Transverse colon (tissue), 4 donors: ENCODE data around the gene GSDME. TPM values are rescaled to one million over a fixed set of nuclear protein-coding genes. Genes with fewer than 3 reads are reported as not detected.

Experiments used
- DNase-seq: peaks from one replicate; pipeline ENCODE4 v3.0.0-alpha.2; 2019
- H3K27ac ChIP-seq, 4 donors: fragments of 200-600 bp; sonication (generic); 2 replicates each; pipeline ENCODE4 v1.5.1; 2016 to 2018; ENCODE audit warnings: inconsistent platforms in 4 of 4
- H3K27me3 ChIP-seq: fragments of 200-600 bp; sonication (generic); 2 replicates; pipeline ENCODE4 v1.5.1; 2017; ENCODE audit warnings: inconsistent platforms
- H3K36me3 ChIP-seq, 4 donors: fragments of 200-600 bp; sonication (generic); 2 replicates each; pipeline ENCODE4 v1.5.1; 2017 to 2019; ENCODE audit warnings: inconsistent platforms in 4 of 4
- H3K4me1 ChIP-seq, 4 donors: fragments of 200-600 bp; sonication (generic); 2 replicates each; pipeline ENCODE4 v1.5.1; 2017 to 2020; ENCODE audit warnings: inconsistent platforms in 4 of 4
- H3K4me3 ChIP-seq, 4 donors: fragments of 200-600 bp; sonication (generic); 1 replicate in 1 of 4; 2 replicates in 3 of 4; pipeline versions ENCODE4 v1.5.1 to v1.6.1; 2017 to 2019; ENCODE audit warnings: inconsistent platforms in 4 of 4
- H3K9me3 ChIP-seq, 2 donors: fragments of 200-600 bp; sonication (generic); 2 replicates each; pipeline ENCODE4 v1.5.1; 2017 to 2019; ENCODE audit warnings: inconsistent platforms in 2 of 2
- CTCF ChIP-seq, 5 experiments: fragments of 200-600 bp in 3 of 5; fragments of 450-650 bp in 2 of 5; sonication (generic) in 3 of 5; IDR thresholded peaks; 1 replicate in 2 of 5; 2 replicates in 3 of 5; pipeline ENCODE4 v1.5.1; 2016 to 2017; ENCODE audit warnings: antibody characterized with exemption in 5 of 5, inconsistent platforms in 3 of 5, mild to moderate bottlenecking in 2 of 5, moderate library complexity in 1 of 5
- EP300 ChIP-seq: sonication (generic); formaldehyde crosslinking; IDR thresholded peaks from one replicate; pipeline ENCODE4 v1.6.1; 2017; ENCODE audit warnings: antibody characterized with exemption, low read depth
- POLR2A ChIP-seq: fragments of 450-650 bp; IDR thresholded peaks from one replicate; pipeline ENCODE4 v1.6.1; 2016; ENCODE audit warnings: antibody characterized with exemption, mild to moderate bottlenecking, moderate library complexity
- POLR2AphosphoS5 ChIP-seq, 3 donors: sonication (generic); formaldehyde crosslinking; IDR thresholded peaks; one replicate each; pipeline ENCODE4 v1.6.1; 2016; ENCODE audit warnings: antibody characterized with exemption in 3 of 3
- WGBS, 2 donors: methylation state at CpG; one replicate each; pipeline ENCODE4 v1.1.5; 2018; ENCODE audit warnings: low coverage in 1 of 2; 5-methylcytosine and 5-hydroxymethylcytosine counted together
- in situ Hi-C, 4 donors: fragments of 200-750 bp; cut with MboI; loops; one replicate each; pipeline versions ENCODE4 v1.15.0 to v1.15.1; 2017; ENCODE audit warnings: low sequenced_read_pairs in 3 of 4, low pct_ligation_motif_present in 1 of 4, low pct_unique_long_range_greater_than_20kb in 1 of 4
- intact Hi-C: fragments of 100-400 bp; cut with DNase I; formaldehyde crosslinking; loops from one replicate; pipeline ENCODE4 v1.15.1; 2023; ENCODE audit warnings: low total_unique reads
- total RNA-seq, 4 donors: library from RNA; depleted of rRNA; stranded (reverse); fragments of >200 nt; gene quantifications; one replicate each; pipeline ENCODE4 v1.1.0, GENCODE V29; 2016

Gene GSDME
- total RNA-seq, 4 donors from 2014 or later: 2.2 to 5.2 TPM; not detected in 2

DNA sequence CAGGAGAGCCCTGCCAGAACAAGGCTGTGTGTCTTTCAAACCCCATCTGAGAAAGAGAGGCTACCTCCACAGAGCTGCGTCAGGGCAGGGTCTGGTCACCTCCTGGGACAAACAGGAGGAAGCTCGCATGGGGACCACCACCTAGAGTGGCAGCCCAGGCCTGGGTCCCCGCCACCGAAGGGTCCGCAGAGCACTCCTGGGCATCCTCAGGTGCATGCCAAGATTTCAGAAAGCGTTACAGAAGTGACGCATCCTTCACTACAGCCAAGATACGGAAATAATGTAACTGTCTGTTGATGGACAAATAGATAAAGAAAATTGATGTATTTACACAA is 42.6 kb downstream of the GSDME start:
- no peaks in the 10 kb centered on the region for H3K9me3 ChIP-seq
- WGBS, 2 donors: 92 to 96% methylated on average over 5 to 8 of the region's 8 CpGs
- H3K27ac ChIP-seq: no peak overlapping the region
- no peaks in the 10 kb centered on the region for H3K36me3 ChIP-seq
- intact Hi-C loops: no loop called here
- no peaks in the 10 kb centered on the region for H3K4me1 ChIP-seq
- DNase-seq: no peak
- H3K4me3 ChIP-seq: no peak overlapping the region
- in situ Hi-C loops: no loop called here
- no peaks in the 10 kb centered on the region for H3K27me3 ChIP-seq
- TF ChIP-seq POLR2A: no peak
- no peak for TF ChIP-seq EP300
- TF ChIP-seq POLR2AphosphoS5 (IDR thresholded peaks at IDR 0.05): no peak
- TF ChIP-seq CTCF (IDR thresholded peaks at IDR 0.05): no peak

DNA sequence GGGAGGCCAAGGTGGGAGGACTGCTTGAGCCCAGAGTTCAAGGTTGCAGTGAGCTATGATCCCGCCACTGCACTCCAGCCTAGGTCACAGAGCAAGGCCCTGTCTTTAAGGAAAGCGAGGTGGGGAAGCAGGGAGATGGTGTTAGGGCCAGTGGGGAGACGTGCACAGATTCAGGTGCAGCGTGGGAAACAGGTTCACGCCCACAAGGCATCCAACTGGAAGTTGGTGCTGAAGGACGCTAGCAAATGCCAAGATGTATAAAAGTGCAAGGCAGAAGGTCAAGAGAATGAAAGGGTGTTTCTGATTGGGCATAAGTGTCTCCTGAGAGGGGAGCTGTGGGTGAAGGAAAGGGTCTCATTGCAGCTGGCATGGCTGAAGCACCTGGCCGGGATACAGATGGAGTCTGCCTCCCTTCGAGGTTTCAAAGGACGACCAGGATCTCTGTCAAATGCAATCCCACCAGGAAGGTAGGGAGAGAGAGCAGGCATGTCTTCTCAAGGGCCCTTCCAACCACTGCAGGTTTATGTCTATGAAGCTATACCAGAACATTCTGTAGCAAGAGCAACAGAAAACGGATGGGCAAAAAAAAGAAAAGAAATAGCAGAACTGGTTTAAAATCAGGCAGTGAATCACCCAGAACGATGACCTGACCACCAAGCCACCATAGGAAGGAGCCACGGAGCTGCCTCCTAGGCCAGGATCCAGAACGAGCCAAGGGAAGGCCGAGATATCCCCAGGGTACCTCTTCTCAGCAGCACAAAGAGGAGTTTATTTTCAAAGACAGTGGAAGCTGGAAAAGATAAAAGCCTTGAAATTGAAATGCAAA is 43.2 kb downstream of the GSDME start:
- in situ Hi-C loops (no loop called here), intact Hi-C loops (no loop called here)
- WGBS, 2 donors: 83 to 84% methylated on average over 7 to 14 of the region's 14 CpGs
- H3K27ac ChIP-seq: no peak overlapping the region
- no peak overlapping the region for H3K4me3 ChIP-seq
- H3K4me1 ChIP-seq: no peaks in the 10 kb centered on the region
- TF ChIP-seq EP300 (no peak), CTCF (IDR thresholded peaks at IDR 0.05) (no peak), POLR2A (no peak), POLR2AphosphoS5 (IDR thresholded peaks at IDR 0.05) (no peak)
- no peaks in the 10 kb centered on the region for H3K36me3 ChIP-seq
- no peaks in the 10 kb centered on the region for H3K9me3 ChIP-seq
- no peak for DNase-seq
- no peaks in the 10 kb centered on the region for H3K27me3 ChIP-seq

GRCh38 chr7:24713039-24713793 is 44.0 kb downstream of the GSDME start:
- no peak overlapping the region for H3K27ac ChIP-seq
- intact Hi-C loops (no loop called here), in situ Hi-C loops (no loop called here)
- WGBS, 2 donors: 80 to 95% methylated on average over 3 to 12 of the region's 12 CpGs
- no peaks in the 10 kb centered on the region for H3K4me1 ChIP-seq
- DNase-seq: no peak
- no peaks in the 10 kb centered on the region for H3K36me3 ChIP-seq
- H3K27me3 ChIP-seq: no peaks in the 10 kb centered on the region
- TF ChIP-seq POLR2AphosphoS5 (IDR thresholded peaks at IDR 0.05) (no peak), POLR2A (no peak), CTCF (IDR thresholded peaks at IDR 0.05) (no peak), EP300 (no peak)
- H3K4me3 ChIP-seq: no peak overlapping the region
- no peaks in the 10 kb centered on the region for H3K9me3 ChIP-seq

GRCh38 chr7:24709585-24710360 is 47.5 kb downstream of the GSDME start:
- WGBS, 2 donors: 92 to 93% methylated on average over 4 to 15 of the region's 15 CpGs
- intact Hi-C loops (no loop called here), in situ Hi-C loops (no loop called here)
- H3K4me1 ChIP-seq: no peaks in the 10 kb centered on the region
- TF ChIP-seq POLR2AphosphoS5 (IDR thresholded peaks at IDR 0.05): no peak
- TF ChIP-seq CTCF (IDR thresholded peaks at IDR 0.05): no peak
- TF ChIP-seq POLR2A: no peak
- no peak for TF ChIP-seq EP300
- no peak overlapping the region for H3K4me3 ChIP-seq
- H3K9me3 ChIP-seq: no peaks in the 10 kb centered on the region
- no peak for DNase-seq
- no peak overlapping the region for H3K27ac ChIP-seq
- no peaks in the 10 kb centered on the region for H3K27me3 ChIP-seq
- no peaks in the 10 kb centered on the region for H3K36me3 ChIP-seq
